SK-N-MC (cell line): ENCODE data around the gene POU3F1.
A peak's percentile ranks its signal among the peaks of the same experiment; 100 is the strongest.

ENCODE experiments used
- DNase-seq: peaks from one replicate; pipeline ENCODE4 v3.0.0-alpha.2; 2011; ENCODE audit warnings: low read depth, low spot score
- H3K27ac ChIP-seq: fragments of 200-600 bp; sonication (generic); 2 replicates; pipeline ENCODE4 v1.5.1; 2016; ENCODE audit warnings: mixed run types
- H3K36me3 ChIP-seq: fragments of 200-600 bp; sonication (generic); 2 replicates; pipeline ENCODE4 v1.6.1; 2017; ENCODE audit warnings: antibody characterized with exemption, low read length, mixed read lengths; ENCODE audit not compliant: insufficient read depth
- H3K4me3 ChIP-seq: fragments of 200-600 bp; sonication (generic); 2 replicates; pipeline ENCODE4 v1.5.1; 2016
- H3K9ac ChIP-seq: fragments of 200-600 bp; sonication (generic); 2 replicates; pipeline ENCODE4 v1.8.0; 2017; ENCODE audit warnings: mixed run types, mixed read lengths; ENCODE audit not compliant: insufficient read length
- H3K9me3 ChIP-seq: fragments of 200-600 bp; sonication (generic); 2 replicates; pipeline ENCODE4 v1.6.1; 2017; ENCODE audit warnings: low read depth, mild to moderate bottlenecking, antibody characterized with exemption, low read length, moderate library complexity, mixed read lengths
- EZH2 ChIP-seq: fragments of 200-600 bp; sonication (generic); IDR thresholded peaks from one replicate; pipeline ENCODE4 v1.6.1; 2017; ENCODE audit warnings: antibody characterized with exemption
- FOXP2 ChIP-seq: optimal IDR thresholded peaks from 2 replicates; pipeline ENCODE3; 2011; ENCODE audit warnings: mild to moderate bottlenecking, moderate library complexity; ENCODE audit not compliant: insufficient read depth; ENCODE audit errors: extremely low read length, control extremely low read depth
- POLR2AphosphoS5 ChIP-seq: IDR thresholded peaks from 2 replicates; pipeline ENCODE4 v1.6.1; 2012; ENCODE audit warnings: mild to moderate bottlenecking, low read depth, low read length, borderline replicate concordance

POU3F1 gene

GRCh38 chr1:38046884-38047602, 450 bp upstream of the POU3F1 start:
- Histone ChIP-seq H3K9ac (no peak overlapping the region), H3K27ac (no peak overlapping the region)

GRCh38 chr1:38045401-38046332, 926 bp downstream of the POU3F1 start:
- Histone ChIP-seq H3K9me3 (no peaks in the 10 kb centered on the region), H3K4me3 (peak overlapping the region; percentile 90), H3K9ac (peak overlapping the region; percentile 37), H3K36me3 (peaks cover 13% of the 10 kb centered on the region), H3K27ac (no peak overlapping the region)
- no peak for DNase-seq
- TF ChIP-seq FOXP2 (no peak), POLR2AphosphoS5 (no peak)

More at GRCh38 chr1:38046884-38047602, 450 bp upstream of the POU3F1 start:
- peaks cover 13% of the 10 kb centered on the region for H3K36me3 ChIP-seq
- TF ChIP-seq EZH2 (no peak), POLR2AphosphoS5 (no peak), FOXP2 (peak; percentile 17)
- H3K9me3 ChIP-seq: no peaks in the 10 kb centered on the region
- no peak for DNase-seq
- H3K4me3 ChIP-seq: peak overlapping the region; percentile 88

- peak overlapping the region; percentile 90 for H3K4me3 ChIP-seq
- peak overlapping the region; percentile 83 for H3K9ac ChIP-seq
- DNase-seq: no peak
- H3K27ac ChIP-seq: no peak overlapping the region
- no peaks in the 10 kb centered on the region for H3K9me3 ChIP-seq
- TF ChIP-seq EZH2 (no peak), FOXP2 (no peak), POLR2AphosphoS5 (no peak)
- H3K36me3 ChIP-seq: peaks cover 13% of the 10 kb centered on the region
These were observed 2.1 kb downstream of the POU3F1 start for GRCh38 chr1:38044221-38045215.

GRCh38 chr1:38043036-38043747, 3.4 kb downstream of the POU3F1 start:
- Histone ChIP-seq H3K4me3 (peak overlapping the region; percentile 90), H3K36me3 (peaks cover 13% of the 10 kb centered on the region), H3K9ac (peak overlapping the region; percentile 83), H3K9me3 (no peaks in the 10 kb centered on the region), H3K27ac (no peak overlapping the region)
- no peak for DNase-seq
- no peak for TF ChIP-seq FOXP2
- no peak for TF ChIP-seq POLR2AphosphoS5
- no peak for TF ChIP-seq EZH2

GRCh38 chr1:38041936-38042834, 4.4 kb downstream of the POU3F1 start:
- Histone ChIP-seq H3K36me3 (peaks cover 13% of the 10 kb centered on the region), H3K4me3 (peak overlapping the region; percentile 90), H3K27ac (no peak overlapping the region), H3K9ac (no peak overlapping the region), H3K9me3 (no peaks in the 10 kb centered on the region)
- TF ChIP-seq EZH2 (no peak), FOXP2 (no peak), POLR2AphosphoS5 (no peak)
- DNase-seq: no peak

- H3K36me3 ChIP-seq: peaks cover 13% of the 10 kb centered on the region
- DNase-seq: no peak
- H3K9ac ChIP-seq: peak overlapping the region; percentile 47
- H3K9me3 ChIP-seq: no peaks in the 10 kb centered on the region
- TF ChIP-seq POLR2AphosphoS5 (no peak), FOXP2 (no peak), EZH2 (no peak)
- peak overlapping the region; percentile 64 for H3K4me3 ChIP-seq
- H3K27ac ChIP-seq: peak overlapping the region; percentile 70; the same call in 1 of the 2 replicates
These were observed 7.1 kb downstream of the POU3F1 start for GRCh38 chr1:38039331-38040088.
